GM20000 (cell line): ENCODE results near the gene SLC39A3.
"Not testable (repeated sequence)": the region's sequence is repeated elsewhere in the genome, so short reads cannot be mapped to it uniquely, and the experiment has no call there.

Experiments
- DNase-seq: peaks from one replicate; pipeline ENCODE4 v3.0.0; 2012; ENCODE audit warnings: low spot score
- CTCF ChIP-seq: IDR thresholded peaks from 2 replicates; pipeline ENCODE4 v1.5.1; 2012; ENCODE audit warnings: mild to moderate bottlenecking, control low read depth; ENCODE audit errors: extremely low read depth, missing control alignments

SLC39A3 gene

GRCh38 chr19:2714531-2715269, 25.1 kb downstream of the SLC39A3 start:
- no peak for DNase-seq
- no peak for TF ChIP-seq CTCF

GRCh38 chr19:2714102-2714501, 25.7 kb downstream of the SLC39A3 start:
- DNase-seq, result not testable (repeated sequence)

DNA sequence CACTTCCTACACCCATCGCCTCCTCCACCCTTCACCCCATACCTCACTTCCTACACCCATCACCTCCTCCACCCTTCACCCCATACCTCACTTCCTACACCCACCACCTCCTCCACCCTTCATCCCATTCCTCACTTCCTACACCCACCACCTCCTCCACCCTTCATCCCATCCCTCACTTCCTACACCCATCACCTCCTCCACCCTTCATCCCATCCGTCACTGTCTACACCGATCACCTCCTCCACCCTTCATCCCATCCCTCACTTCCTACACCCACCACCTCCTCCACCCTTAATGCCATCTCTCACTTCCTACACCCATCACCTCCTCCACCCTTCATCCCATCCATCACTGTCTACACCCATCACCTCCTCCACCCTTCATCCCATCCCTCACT, 26.6 kb downstream of the SLC39A3 start:
- DNase-seq, result not testable (repeated sequence)

- no peak for DNase-seq
- TF ChIP-seq CTCF, result no peak
Observed at GRCh38 chr19:2711875-2712205, 28.0 kb downstream of the SLC39A3 start.

GRCh38 chr19:2711172-2711874, 28.5 kb downstream of the SLC39A3 start:
- no peak for TF ChIP-seq CTCF
- DNase-seq, result no peak

DNA sequence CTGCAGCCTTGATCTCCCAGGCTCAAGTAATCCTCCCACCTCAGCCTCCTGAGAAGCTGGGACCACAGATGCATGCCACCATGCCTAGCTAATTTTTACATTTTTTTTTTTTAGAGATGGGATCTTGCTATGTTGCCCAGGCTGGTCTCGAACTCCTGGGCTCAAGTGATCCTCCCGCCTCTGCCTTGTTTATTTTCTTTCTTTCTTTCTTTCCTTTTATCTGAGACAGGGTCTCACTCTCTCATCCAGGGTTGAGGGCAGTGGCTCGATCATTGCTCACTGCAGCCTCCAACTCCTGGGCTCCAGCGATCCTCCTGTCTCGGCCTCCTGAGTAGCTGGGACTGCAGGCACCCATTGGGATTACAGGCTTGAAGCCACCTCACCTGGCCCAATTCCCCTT, 33.6 kb downstream of the SLC39A3 start:
- no peak for DNase-seq
- no peak for TF ChIP-seq CTCF

DNA sequence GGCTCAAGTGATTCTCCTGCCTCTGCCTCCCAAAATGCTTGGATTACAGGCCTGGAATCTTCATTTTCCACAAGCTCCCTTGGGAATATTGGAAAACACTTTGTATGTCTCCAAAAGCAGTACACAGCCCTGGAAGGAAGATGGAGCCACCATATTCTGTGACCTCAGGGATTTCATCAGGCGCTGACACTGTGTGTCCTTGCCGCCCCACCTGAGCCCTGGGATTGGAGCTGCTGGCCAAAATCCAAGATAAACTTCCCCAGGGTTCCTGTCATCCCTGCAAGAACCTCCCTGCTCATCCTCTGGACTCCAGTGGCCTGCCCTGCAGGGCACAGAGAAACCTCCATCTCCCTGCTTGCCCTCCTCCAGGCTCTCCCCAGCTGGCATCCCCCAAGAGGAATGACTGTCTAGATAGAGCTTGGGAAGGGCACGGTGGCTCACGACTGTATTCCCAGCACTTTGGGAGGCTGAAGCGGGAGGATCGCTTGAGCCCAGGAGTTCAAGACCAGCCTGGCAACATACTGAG, 36.1 kb downstream of the SLC39A3 start:
- DNase-seq, result no peak
- TF ChIP-seq CTCF, result no peak

DNA sequence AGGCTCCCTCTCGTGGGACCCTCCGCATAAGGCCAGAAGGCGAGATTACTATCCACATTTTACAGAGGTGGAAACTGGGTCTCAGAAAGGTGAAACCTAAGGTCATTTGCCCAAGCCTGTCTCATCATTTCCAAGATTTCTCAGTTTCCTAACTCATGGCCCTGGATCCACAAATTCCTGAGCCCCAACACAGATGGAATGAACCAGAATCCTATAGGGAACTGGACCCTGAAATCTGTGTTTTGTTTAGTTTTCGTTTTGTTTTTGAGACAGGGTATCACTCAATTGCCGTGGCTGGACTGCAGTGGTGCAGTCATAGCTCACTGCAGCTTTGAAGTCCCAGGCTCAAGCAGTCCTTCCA, 36.8 kb downstream of the SLC39A3 start:
- no peak for DNase-seq
- no peak for TF ChIP-seq CTCF
